Adrenal gland (tissue), 12 donors: Measurements from ENCODE around the gene ALX3. TPM values are rescaled to one million over a fixed set of nuclear protein-coding genes. Genes with fewer than 3 reads are reported as not detected.
A peak's percentile ranks its signal among the peaks of the same experiment; 100 is the strongest.

ENCODE experiments used
- DNase-seq, 7 donors: peaks; one replicate each; pipeline ENCODE4 v3.0.0-alpha.2; 2019 to 2020
- H3K27ac ChIP-seq, 5 donors: fragments of 200-600 bp; sonication (generic) in 4 of 5; 1 replicate in 3 of 5; 2 replicates in 2 of 5; pipeline versions ENCODE4 v1.5.1 to v1.8.0; 2016 to 2020; ENCODE audit warnings: mild to moderate bottlenecking in 1 of 5
- H3K27me3 ChIP-seq: fragments of 200-600 bp; 2 replicates; pipeline ENCODE4 v1.8.0; 2021
- H3K36me3 ChIP-seq, 2 donors: fragments of 200-600 bp; replicated peaks in 1 of 2; 1 replicate in 1 of 2; 2 replicates in 1 of 2; pipeline versions ENCODE4 v1.5.1 to v1.8.0; 2018 to 2022
- H3K4me1 ChIP-seq, 2 donors: fragments of 200-600 bp; replicated peaks in 1 of 2; 1 replicate in 1 of 2; 2 replicates in 1 of 2; pipeline versions ENCODE4 v1.5.1 to v1.8.0; 2018 to 2021
- H3K4me3 ChIP-seq, 4 donors: fragments of 200-600 bp; sonication (generic) in 3 of 4; one replicate each; pipeline ENCODE4 v1.5.1; 2016 to 2018
- H3K9me3 ChIP-seq, 3 donors: fragments of 200-600 bp; sonication (generic) in 1 of 3; replicated peaks in 1 of 3; 1 replicate in 2 of 3; 2 replicates in 1 of 3; pipeline versions ENCODE4 v1.5.1 to v1.8.0; 2016 to 2021
- CTCF ChIP-seq, 6 experiments: fragments of 450-650 bp in 4 of 6; fragments of 200-600 bp in 2 of 6; sonication (generic) in 1 of 6; IDR thresholded peaks; 1 replicate in 5 of 6; 2 replicates in 1 of 6; pipeline versions ENCODE4 v1.5.1 to v1.8.0; 2016 to 2021; ENCODE audit warnings: antibody characterized with exemption in 6 of 6, mild to moderate bottlenecking in 2 of 6, moderate library complexity in 1 of 6
- POLR2A ChIP-seq, 2 donors: fragments of 450-650 bp; IDR thresholded peaks; one replicate each; pipeline ENCODE4 v1.6.1; 2017; ENCODE audit warnings: antibody characterized with exemption in 2 of 2, mild to moderate bottlenecking in 2 of 2, moderate library complexity in 1 of 2
- WGBS, 4 donors: extraction: QIAGEN DNeasy Blood & Tissue Kit in 2 of 4; methylation state at CpG; one replicate each; pipeline versions ENCODE4 v1.1.5 to v1.1.7; 2013 to 2017; 5-methylcytosine and 5-hydroxymethylcytosine counted together
- intact Hi-C, 2 donors: fragments of 100-400 bp; cut with DNase I; formaldehyde crosslinking; loops; one replicate each; pipeline versions ENCODE4 v1.14.1 to v1.15.0; 2022 to 2023
- polyA plus RNA-seq, 3 donors: library from polyadenylated mRNA; stranded (reverse); fragments of 200-250 nt in 2 of 3; fragments of 350-450 nt in 1 of 3; fragmentation: Illumina TruSeq in 1 of 3; extraction: RNeasy Lipid Tissue Mini Kit (QIAGEN cat#74804) in 1 of 3; gene quantifications; one replicate each; pipeline ENCODE4 v1.2.3, GENCODE V29; 2013 to 2014
- total RNA-seq, 9 donors: library from RNA; depleted of rRNA in 4 of 9; stranded (reverse); fragments of >200 nt in 4 of 9; fragments of 120-200 nt in 1 of 9; fragmentation: NEBNext Ultra II Directional in 1 of 9; extraction: Animal tissue kit (Norgen Biotek cat#: 25700) in 1 of 9; gene quantifications; one replicate each; pipeline versions ENCODE4 v1.1.0 to v1.2.4, GENCODE V29; 2013 to 2023
- donor health status: healthy with polysubstance abuse.
- donor health status: Bipolar disorder and iron deficiency.
- donor health status: DM: yes; HTN: yes; CAD: no.
- donor health status: DM: no; HTN: no; CAD: no.
- donor health status: DM: no; HTN: no; CAD: no.
- donor health status: DM: yes; HTN: yes; CAD: no.

ALX3 gene
- total and polyA plus RNA-seq, 12 donors, result 0.07 to 0.17 TPM; not detected in 10

GRCh38 chr1:110018396-110018795 is 52.1 kb downstream of the ALX3 start:
- intact Hi-C loops, result no loop called here

DNA sequence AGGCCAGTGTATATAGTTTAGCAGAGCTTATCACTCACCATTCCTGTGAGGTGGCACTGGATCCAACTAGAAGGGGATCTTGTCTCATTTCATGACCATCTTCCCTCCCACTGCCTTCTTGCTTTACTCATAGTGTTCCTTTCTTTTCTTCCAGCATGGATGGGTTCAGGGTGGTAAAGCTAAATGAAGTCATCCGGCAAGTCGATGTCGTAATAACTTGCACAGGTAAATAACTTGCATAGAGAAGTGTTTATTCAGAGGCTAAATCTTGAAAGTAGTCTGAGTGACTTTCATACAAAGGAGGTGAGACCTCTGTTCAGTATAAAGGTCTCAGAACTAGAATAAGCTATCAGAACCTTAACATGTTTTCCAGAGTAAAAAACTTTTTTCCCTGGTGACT is 52.7 kb downstream of the ALX3 start:
- H3K9me3 ChIP-seq, result no peaks in the 10 kb centered on the region
- H3K36me3 ChIP-seq, result peaks cover 0 to 96% of the 10 kb centered on the region in 2 donors
- no peaks in the 10 kb centered on the region for H3K27me3 ChIP-seq
- H3K4me1 ChIP-seq, result no peaks in the 10 kb centered on the region
- peak overlapping the region in 1 of 5 donors; percentile 20 for H3K27ac ChIP-seq
- no peak for TF ChIP-seq CTCF (IDR thresholded peaks at IDR 0.05)
- no peak overlapping the region for H3K4me3 ChIP-seq
- 90 to 97% (median 93%) methylated on average over 3 of the region's 3 CpGs for WGBS, 4 donors
- DNase-seq, result no peak
- intact Hi-C loops, result no loop called here

More at GRCh38 chr1:110018396-110018795, 52.1 kb downstream of the ALX3 start:
- TF ChIP-seq CTCF (IDR thresholded peaks at IDR 0.05) (no peak), POLR2A (IDR thresholded peaks at IDR 0.05) (no peak)
- H3K27me3 ChIP-seq, result no peaks in the 10 kb centered on the region
- DNase-seq, result no peak
- H3K4me3 ChIP-seq, result no peak overlapping the region
- no peaks in the 10 kb centered on the region for H3K4me1 ChIP-seq
- H3K9me3 ChIP-seq, result no peaks in the 10 kb centered on the region
- H3K27ac ChIP-seq, result no peak overlapping the region
- 88 to 96% (median 93%) methylated on average over 9 of the region's 9 CpGs for WGBS, 4 donors
- H3K36me3 ChIP-seq, result peaks cover 0 to 96% of the 10 kb centered on the region in 2 donors

DNA sequence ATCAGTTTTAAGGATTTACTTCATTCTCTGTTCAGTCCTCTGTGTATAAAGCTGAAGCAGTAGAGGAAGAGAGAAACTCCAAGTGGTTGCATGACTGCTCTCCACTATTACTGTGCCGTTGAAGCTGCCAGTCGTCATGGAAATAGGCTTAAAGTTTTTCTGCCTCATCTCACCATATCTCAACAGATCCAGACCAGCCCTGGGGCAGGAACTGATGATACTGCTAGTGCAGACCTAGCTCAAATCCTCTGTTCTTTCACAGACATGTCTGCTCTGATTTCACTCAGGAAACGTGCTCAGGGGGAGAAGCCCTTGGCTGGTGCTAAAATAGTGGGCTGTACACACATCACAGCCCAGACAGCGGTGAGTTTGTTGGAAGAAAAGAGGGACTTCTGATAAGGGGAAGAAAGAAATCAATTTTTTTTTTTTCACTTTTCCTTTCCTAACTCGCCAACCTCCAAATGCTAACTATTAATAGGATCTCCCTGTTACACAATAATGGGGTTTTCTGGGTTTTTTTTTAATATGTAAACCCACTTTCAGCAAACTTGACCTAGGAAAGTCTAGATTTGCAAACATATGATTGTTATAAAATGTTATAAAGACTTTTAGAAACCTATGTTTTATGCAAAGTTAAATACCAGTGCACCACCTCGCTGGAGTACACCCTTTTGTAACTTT is 58.2 kb downstream of the ALX3 start:
- WGBS, 4 donors, result 72 to 81% (median 75%) methylated on average over 6 of the region's 6 CpGs
- H3K9me3 ChIP-seq, result no peaks in the 10 kb centered on the region
- H3K27me3 ChIP-seq, result no peaks in the 10 kb centered on the region
- intact Hi-C loops, result no loop called here
- no peak overlapping the region for H3K4me3 ChIP-seq
- H3K4me1 ChIP-seq, result no peaks in the 10 kb centered on the region
- peak in 1 of 7 donors; percentile 75 for DNase-seq
- TF ChIP-seq POLR2A (IDR thresholded peaks at IDR 0.05) (no peak), CTCF (IDR thresholded peaks at IDR 0.05) (no peak)
- peak overlapping the region in 1 of 5 donors; percentile 31 for H3K27ac ChIP-seq
- peaks cover 0 to 79% of the 10 kb centered on the region in 2 donors for H3K36me3 ChIP-seq

- DNase-seq, result peak in 2 of 7 donors; percentile 25 to 56
- intact Hi-C loops, result no loop called here
- peak overlapping the region in 1 of 5 donors; percentile 31 for H3K27ac ChIP-seq
- TF ChIP-seq CTCF (IDR thresholded peaks at IDR 0.05), result peak in 5 of 6 experiments; percentile 35 to 62 (median 52)
- TF ChIP-seq POLR2A (IDR thresholded peaks at IDR 0.05), result no peak
- H3K36me3 ChIP-seq, result peaks cover 0 to 72% of the 10 kb centered on the region in 2 donors
- H3K9me3 ChIP-seq, result no peaks in the 10 kb centered on the region
- no peaks in the 10 kb centered on the region for H3K4me1 ChIP-seq
- no peaks in the 10 kb centered on the region for H3K27me3 ChIP-seq
- 46 to 55% (median 51%) methylated on average over 2 of the region's 2 CpGs for WGBS, 4 donors
- H3K4me3 ChIP-seq, result no peak overlapping the region
Measured at GRCh38 chr1:110011527-110012041, 58.9 kb downstream of the ALX3 start.

Other genes starting within 250 kb of the ALX3 start
- 100 to 1,000 TPM in 6 of 9 donors, 10 to 100 TPM in 2, 1 to 10 TPM in 1; 3.8 to 295 (median 101) TPM for gene CSF1, start 159.8 kb downstream of the ALX3 start, total RNA-seq
- 10 to 100 TPM; 23.3 to 26.5 (median 24.5) TPM for gene CSF1, start 159.8 kb downstream of the ALX3 start, polyA plus RNA-seq
- 100 to 1,000 TPM in 5 of 9 donors, 10 to 100 TPM in 4; 60.7 to 147 (median 112) TPM for gene AHCYL1, start 85.9 kb downstream of the ALX3 start, total RNA-seq
- gene AHCYL1, start 85.9 kb downstream of the ALX3 start, polyA plus RNA-seq, result 100 to 1,000 TPM in 1 of 3 donors, 10 to 100 TPM in 2; 33.5 to 172 (median 37.7) TPM
- gene STRIP1, start 36.0 kb downstream of the ALX3 start, total RNA-seq, result 10 to 100 TPM; 25.0 to 47.9 (median 37.0) TPM
- gene STRIP1, start 36.0 kb downstream of the ALX3 start, polyA plus RNA-seq, result 10 to 100 TPM; 22.3 to 22.5 (median 22.3) TPM
- gene UBL4B, start 41.8 kb upstream of the ALX3 start, total RNA-seq, result under 1 TPM in 1 of 9 donors, not detected in 8; 0.18 TPM
- under 1 TPM in 2 of 3 donors, not detected in 1; 0.13 to 0.24 TPM for gene UBL4B, start 41.8 kb upstream of the ALX3 start, polyA plus RNA-seq
- gene SLC6A17, start 79.8 kb upstream of the ALX3 start, total RNA-seq, result 1 to 10 TPM in 3 of 9 donors, under 1 TPM in 5, not detected in 1; 0.04 to 6.9 (median 0.45) TPM
- 1 to 10 TPM; 1.4 to 6.0 (median 5.1) TPM for gene SLC6A17, start 79.8 kb upstream of the ALX3 start, polyA plus RNA-seq
- gene KCNC4, start 139.6 kb upstream of the ALX3 start, total RNA-seq, result 10 to 100 TPM in 4 of 9 donors, 1 to 10 TPM in 5; 1.1 to 14.4 (median 9.7) TPM
- 10 to 100 TPM in 1 of 3 donors, 1 to 10 TPM in 2; 4.2 to 10.5 (median 5.8) TPM for gene KCNC4, start 139.6 kb upstream of the ALX3 start, polyA plus RNA-seq